Measurements from ENCODE around the gene CACNA1D.

Gene CACNA1D

DNA sequence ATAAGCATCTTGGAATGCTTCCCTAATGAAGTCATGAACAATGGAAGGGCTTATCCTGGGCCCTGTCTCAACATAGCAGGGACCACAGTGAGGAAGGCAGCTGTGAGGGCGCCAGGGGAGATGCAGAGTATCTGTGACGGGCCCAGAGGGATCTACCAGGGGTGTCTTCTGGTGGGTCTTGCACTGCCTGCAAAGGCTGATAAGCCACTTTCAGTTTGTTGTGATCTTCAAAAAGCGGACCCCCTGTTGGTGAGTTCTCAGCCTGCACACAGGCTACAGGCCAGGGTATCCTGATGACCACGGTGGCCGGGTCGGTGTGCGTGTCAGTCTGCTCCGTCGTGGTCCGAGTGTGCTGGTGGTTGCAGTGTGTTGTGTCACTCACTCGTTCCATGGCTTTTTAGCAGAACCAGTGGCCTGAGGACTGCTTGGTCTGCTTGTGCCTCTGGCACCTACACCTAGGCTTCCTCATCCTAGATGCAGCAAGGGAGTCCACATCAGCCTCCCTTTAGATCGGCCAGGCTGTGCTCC is 305.0 kb downstream of the CACNA1D start:
- TF ChIP-seq, protein P1, sequence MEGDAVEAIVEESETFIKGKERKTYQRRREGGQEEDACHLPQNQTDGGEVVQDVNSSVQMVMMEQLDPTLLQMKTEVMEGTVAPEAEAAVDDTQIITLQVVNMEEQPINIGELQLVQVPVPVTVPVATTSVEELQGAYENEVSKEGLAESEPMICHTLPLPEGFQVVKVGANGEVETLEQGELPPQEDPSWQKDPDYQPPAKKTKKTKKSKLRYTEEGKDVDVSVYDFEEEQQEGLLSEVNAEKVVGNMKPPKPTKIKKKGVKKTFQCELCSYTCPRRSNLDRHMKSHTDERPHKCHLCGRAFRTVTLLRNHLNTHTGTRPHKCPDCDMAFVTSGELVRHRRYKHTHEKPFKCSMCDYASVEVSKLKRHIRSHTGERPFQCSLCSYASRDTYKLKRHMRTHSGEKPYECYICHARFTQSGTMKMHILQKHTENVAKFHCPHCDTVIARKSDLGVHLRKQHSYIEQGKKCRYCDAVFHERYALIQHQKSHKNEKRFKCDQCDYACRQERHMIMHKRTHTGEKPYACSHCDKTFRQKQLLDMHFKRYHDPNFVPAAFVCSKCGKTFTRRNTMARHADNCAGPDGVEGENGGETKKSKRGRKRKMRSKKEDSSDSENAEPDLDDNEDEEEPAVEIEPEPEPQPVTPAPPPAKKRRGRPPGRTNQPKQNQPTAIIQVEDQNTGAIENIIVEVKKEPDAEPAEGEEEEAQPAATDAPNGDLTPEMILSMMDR (IDR thresholded peaks at IDR 0.05; ENCODE audit: borderline replicate concordance, control extremely low read depth, extremely low read depth, insufficient read depth, missing control alignments) = no peak
- in situ Hi-C loops (cut with MboI; ENCODE audit: low sequenced_read_pairs, unreplicated experiment) = no loop called here
- no peak for DNase-seq (ENCODE audit: low spot score)

DNA sequence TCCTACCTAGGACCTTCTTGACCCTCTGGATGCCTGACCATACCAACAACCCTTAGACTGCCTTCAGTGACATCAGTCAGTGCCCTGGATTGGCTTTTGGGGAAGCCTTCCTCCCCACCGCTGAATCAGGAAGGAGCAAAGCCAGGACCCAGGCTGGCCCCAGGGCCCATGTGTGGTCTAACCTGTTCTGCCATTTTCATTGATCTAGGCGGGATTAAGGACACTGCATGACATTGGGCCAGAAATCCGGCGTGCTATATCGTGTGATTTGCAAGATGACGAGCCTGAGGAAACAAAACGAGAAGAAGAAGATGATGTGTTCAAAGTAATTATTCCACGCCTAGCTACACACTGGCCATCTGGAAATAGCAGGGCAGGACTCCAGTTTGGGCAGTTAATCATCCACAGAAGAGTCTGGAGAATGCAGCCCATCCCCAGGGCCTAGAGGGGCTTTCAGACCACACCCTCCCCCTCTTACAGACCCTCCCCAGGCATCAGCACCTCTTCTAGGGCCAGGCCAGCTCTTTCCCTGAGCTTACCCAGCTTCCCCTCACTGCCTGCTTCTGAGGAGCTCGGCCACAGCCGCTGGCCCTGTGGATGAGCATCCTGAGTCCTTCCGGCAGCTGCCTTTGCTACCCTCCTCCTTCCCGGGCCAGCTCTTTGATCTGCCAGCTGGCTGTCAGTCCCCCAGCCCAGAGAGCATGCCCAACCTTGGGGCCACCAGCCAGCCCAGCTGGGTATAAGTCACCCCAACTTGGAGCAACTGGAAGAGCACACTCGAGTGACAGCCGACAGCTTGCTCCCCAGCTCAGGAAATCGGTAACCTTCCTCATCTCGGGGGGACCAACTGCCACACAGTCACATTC is 305.9 kb downstream of the CACNA1D start:
- TF ChIP-seq, protein P1 (IDR thresholded peaks at IDR 0.05; ENCODE audit: borderline replicate concordance, control extremely low read depth, extremely low read depth, insufficient read depth, missing control alignments) = no peak
- no peak for DNase-seq (ENCODE audit: low spot score)
- in situ Hi-C loops (cut with MboI; ENCODE audit: low sequenced_read_pairs, unreplicated experiment) = no loop called here

DNA sequence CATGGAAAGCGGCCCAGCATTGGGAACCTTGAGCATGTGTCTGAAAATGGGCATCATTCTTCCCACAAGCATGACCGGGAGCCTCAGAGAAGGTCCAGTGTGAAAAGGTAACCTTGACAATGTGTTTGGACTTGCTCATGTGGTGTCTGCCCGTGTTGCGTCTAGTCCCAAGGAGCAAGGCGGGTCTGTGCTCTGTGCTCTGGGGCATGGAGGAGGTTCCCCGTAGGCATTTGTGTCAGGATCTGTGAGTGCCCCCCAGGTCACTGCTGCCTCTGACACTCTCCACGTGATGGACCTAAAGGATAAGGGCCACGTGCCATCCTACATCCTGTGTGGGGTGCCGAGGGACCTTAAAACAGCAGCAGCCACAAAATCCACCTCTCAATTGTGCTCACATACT is 306.9 kb downstream of the CACNA1D start:
- no peak for DNase-seq (ENCODE audit: low spot score)
- TF ChIP-seq, protein P1 (IDR thresholded peaks at IDR 0.05; ENCODE audit: borderline replicate concordance, control extremely low read depth, extremely low read depth, insufficient read depth, missing control alignments) = no peak
- in situ Hi-C loops (cut with MboI; ENCODE audit: low sequenced_read_pairs, unreplicated experiment) = no loop called here

DNA sequence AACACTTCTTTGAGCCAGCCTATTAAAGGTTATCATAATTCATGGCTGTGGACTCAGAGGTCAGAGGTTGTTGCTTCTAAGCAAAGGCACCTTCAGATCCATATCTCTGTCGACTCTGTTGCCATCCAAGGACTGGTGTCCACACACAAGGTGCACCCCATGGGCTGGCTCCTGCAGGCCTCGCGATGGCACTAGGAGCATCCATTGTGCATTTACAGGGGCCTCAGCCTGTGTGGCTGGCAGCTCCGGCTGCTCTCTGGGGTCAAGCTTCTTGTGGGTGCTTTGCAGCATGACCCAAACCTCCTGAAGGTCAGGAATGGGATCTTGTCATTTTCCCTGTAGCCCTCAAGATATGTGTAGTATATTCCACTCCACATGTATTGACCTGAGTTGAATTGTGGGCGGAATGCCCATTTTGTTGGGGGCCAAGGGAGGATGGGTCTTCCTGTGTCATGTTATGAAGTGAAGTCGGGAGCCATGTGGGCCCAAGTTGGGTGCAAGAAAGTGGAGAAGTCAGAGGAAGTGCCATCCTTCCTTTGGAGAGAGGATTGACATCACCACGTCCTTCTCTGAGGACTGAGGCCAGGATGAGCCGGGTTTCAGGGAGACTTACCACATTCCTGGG is 308.0 kb downstream of the CACNA1D start:
- DNase-seq (ENCODE audit: low spot score) = no peak
- TF ChIP-seq, protein P1 (IDR thresholded peaks at IDR 0.05; ENCODE audit: borderline replicate concordance, control extremely low read depth, extremely low read depth, insufficient read depth, missing control alignments) = no peak
- in situ Hi-C loops (cut with MboI; ENCODE audit: low sequenced_read_pairs, unreplicated experiment) = no loop called here

DNA sequence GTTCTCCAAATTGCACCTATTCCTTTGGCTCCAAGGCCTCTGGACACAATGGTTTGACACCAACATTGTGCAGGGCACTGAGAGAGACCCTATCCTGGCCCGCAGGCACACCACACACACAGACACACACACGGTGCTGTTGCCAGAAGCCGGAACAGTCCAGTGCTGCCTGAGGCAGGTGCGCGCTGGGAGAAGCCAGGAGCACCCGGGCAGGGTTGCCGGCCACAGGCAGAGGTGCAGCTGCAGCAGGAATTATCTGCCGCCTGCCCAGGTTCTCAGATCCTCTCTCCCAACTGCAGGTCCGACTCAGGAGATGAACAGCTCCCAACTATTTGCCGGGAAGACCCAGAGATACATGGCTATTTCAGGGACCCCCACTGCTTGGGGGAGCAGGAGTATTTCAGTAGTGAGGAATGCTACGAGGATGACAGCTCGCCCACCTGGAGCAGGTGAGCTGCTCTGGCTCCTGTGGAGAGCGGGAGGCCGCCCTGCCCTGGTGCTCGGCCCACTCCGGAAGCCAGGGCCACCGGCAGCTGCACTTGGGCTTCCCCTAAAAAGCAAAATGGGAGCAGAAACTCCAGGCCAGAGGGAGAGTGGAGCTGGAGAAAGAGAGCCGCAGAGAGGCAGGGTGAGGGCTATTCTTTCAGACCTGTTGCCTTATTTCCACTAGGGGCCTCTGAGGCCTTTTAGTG is 308.9 kb downstream of the CACNA1D start:
- DNase-seq (ENCODE audit: low spot score) = no peak
- in situ Hi-C loops (cut with MboI; ENCODE audit: low sequenced_read_pairs, unreplicated experiment) = no loop called here
- TF ChIP-seq, protein P1 (IDR thresholded peaks at IDR 0.05; ENCODE audit: borderline replicate concordance, control extremely low read depth, extremely low read depth, insufficient read depth, missing control alignments) = no peak

Measured in GM13976 (cell line).